ENCODE measurements around the gene ABCB10.
"Not testable (repeated sequence)": the region's sequence is repeated elsewhere in the genome, so short reads cannot be mapped to it uniquely, and the experiment has no call there.

Gene ABCB10

DNA sequence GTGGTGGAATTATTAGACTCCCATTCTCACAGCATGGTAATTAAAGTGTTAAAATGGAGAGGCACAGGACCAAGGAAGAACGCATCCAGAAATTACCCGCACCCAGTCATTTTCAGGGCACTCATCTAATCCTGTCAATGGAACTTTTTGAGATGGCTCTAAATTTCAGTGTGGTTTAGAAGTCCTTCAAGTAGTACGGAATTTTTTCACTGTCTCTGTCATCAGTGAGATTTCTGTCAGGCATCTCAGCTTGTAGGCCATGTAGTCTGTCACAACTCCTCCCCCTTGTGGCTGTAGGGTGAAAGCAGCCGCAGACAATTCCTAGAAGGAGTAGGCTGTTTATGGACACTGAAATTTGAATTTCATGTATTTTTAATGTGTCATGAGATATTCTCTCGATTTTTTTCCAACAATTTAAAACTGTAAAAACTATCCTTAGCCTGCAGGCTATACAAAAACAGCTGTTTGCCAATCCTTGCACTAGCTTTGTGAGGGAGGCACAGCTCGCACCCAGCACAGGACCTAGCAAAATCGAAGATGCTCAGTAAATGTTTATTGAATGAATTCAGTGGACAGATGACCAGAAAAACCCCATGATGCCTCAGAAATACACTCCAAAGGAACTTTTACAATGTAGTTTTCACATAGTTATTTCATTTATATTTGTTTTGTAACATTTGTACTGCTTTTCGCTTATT, 43.8 kb downstream of the ABCB10 start:
- DNase-seq (ENCODE audit: low read depth) = peak; percentile 75
- no peak overlapping the region for H3K4me3 ChIP-seq (ENCODE audit: low read depth, low read length)
- TF ChIP-seq, protein P1, sequence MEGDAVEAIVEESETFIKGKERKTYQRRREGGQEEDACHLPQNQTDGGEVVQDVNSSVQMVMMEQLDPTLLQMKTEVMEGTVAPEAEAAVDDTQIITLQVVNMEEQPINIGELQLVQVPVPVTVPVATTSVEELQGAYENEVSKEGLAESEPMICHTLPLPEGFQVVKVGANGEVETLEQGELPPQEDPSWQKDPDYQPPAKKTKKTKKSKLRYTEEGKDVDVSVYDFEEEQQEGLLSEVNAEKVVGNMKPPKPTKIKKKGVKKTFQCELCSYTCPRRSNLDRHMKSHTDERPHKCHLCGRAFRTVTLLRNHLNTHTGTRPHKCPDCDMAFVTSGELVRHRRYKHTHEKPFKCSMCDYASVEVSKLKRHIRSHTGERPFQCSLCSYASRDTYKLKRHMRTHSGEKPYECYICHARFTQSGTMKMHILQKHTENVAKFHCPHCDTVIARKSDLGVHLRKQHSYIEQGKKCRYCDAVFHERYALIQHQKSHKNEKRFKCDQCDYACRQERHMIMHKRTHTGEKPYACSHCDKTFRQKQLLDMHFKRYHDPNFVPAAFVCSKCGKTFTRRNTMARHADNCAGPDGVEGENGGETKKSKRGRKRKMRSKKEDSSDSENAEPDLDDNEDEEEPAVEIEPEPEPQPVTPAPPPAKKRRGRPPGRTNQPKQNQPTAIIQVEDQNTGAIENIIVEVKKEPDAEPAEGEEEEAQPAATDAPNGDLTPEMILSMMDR (IDR thresholded peaks at IDR 0.05; ENCODE audit: low read depth, low read length) = peak; percentile 93
- TF ChIP-seq MYC (IDR thresholded peaks at IDR 0.05; ENCODE audit: low read depth, low read length) = no peak
- TF ChIP-seq, protein P2, sequence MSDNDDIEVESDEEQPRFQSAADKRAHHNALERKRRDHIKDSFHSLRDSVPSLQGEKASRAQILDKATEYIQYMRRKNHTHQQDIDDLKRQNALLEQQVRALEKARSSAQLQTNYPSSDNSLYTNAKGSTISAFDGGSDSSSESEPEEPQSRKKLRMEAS (IDR thresholded peaks at IDR 0.05; ENCODE audit: low read depth, low read length) = no peak
- no peak for TF ChIP-seq POLR2A (IDR thresholded peaks at IDR 0.05; ENCODE audit: extremely low read depth, insufficient read length)

DNA sequence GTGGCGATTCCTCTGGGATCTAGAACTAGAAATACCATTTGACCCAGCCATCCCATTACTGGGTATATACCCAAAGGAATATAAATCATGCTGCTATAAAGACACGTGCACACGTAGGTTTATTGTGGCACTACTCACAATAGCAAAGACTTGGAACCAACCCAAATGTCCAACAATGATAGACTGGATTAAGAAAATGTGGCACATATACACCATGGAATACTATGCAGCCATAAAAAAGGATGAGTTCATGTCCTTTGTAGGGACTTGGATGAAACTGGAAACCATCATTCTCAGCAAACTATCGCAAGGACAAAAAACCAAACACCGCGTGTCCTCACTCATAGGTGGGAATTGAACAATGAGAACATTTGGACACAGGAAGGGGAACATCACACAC, 46.9 kb downstream of the ABCB10 start:
- H3K4me3 ChIP-seq (ENCODE audit: low read depth, low read length); DNase-seq (ENCODE audit: low read depth): not testable (repeated sequence)

DNA sequence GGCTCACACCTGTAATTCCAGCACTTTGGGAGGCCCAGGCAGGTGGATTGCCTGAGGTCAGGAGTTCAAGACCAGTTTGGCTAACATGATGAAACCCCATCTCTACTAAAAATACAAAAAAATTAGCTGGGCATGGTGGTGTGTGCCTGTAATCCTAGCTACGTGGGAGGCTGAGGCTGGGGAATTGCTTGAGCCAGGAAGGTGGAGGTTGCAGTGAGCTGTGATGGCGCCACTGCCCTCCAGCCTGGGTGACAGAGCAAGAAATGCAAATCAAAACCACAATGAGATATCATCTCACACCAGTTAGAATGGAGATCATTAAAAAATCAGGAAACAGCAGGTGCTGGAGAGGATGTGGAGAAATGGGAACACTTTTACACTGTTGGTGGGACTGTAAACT, 47.3 kb downstream of the ABCB10 start:
- not testable (repeated sequence) for H3K4me3 ChIP-seq (ENCODE audit: low read depth, low read length)

DNA sequence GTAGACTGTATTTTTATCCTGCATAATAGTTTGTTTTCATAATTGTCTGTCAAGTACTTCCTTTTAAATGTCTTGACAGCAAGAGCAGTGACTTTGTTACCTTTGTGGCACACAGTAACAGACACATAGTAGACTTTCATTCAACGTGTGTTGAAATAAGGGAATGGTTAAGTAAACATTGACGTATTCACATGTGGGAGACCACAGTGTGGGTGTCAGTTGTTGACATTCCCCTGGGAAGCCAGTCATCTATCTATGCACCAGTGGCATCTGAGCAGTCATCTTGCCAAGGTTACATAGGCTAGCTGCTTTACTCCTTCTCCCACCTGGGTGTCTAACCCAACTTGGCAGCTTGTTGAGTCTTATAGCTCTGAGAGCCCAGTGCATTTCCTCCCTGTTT, 48.9 kb downstream of the ABCB10 start:
- no peak for TF ChIP-seq MYC (IDR thresholded peaks at IDR 0.05; ENCODE audit: low read depth, low read length)
- TF ChIP-seq, protein P2 (IDR thresholded peaks at IDR 0.05; ENCODE audit: low read depth, low read length) = no peak
- TF ChIP-seq, protein P1 (IDR thresholded peaks at IDR 0.05; ENCODE audit: low read depth, low read length) = no peak
- TF ChIP-seq POLR2A (IDR thresholded peaks at IDR 0.05; ENCODE audit: extremely low read depth, insufficient read length) = no peak
- DNase-seq (ENCODE audit: low read depth) = peak; percentile 84
- H3K4me3 ChIP-seq (ENCODE audit: low read depth, low read length) = no peak overlapping the region

More for the DNA sequence above, 47.3 kb downstream of the ABCB10 start:
- peak; percentile 55 for DNase-seq (ENCODE audit: low read depth)

DNA sequence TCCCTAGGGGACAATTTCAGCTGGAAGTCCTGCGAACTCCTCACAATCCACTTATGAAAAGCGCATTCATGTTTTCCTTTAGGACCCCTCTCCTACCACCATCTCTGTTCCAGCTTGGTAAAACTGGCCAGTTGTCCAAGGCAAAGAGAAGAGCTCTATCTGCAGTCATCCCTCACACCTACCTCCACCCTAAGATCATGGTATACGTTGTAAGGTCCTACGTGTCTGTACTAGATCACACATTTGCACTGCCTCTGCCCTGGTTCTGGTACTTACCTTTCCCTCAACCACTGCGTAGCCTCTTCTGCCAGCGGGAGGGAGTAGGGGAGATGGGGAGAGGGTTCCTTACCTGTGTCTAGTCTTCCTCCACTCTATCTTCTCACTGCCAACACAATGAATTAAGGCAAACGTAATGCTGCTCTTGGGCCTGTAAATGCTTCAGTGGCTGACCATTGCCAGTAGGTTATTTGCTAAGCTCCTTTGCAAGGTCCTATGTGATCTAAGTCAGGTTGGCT, 49.6 kb downstream of the ABCB10 start:
- peak; percentile 14 for DNase-seq (ENCODE audit: low read depth)
- H3K4me3 ChIP-seq (ENCODE audit: low read depth, low read length) = peak overlapping the region; percentile 84
- no peak for TF ChIP-seq POLR2A (IDR thresholded peaks at IDR 0.05; ENCODE audit: extremely low read depth, insufficient read length)
- TF ChIP-seq, protein P1 (IDR thresholded peaks at IDR 0.05; ENCODE audit: low read depth, low read length) = no peak
- TF ChIP-seq, protein P2 (IDR thresholded peaks at IDR 0.05; ENCODE audit: low read depth, low read length) = no peak
- no peak for TF ChIP-seq MYC (IDR thresholded peaks at IDR 0.05; ENCODE audit: low read depth, low read length)

DNA sequence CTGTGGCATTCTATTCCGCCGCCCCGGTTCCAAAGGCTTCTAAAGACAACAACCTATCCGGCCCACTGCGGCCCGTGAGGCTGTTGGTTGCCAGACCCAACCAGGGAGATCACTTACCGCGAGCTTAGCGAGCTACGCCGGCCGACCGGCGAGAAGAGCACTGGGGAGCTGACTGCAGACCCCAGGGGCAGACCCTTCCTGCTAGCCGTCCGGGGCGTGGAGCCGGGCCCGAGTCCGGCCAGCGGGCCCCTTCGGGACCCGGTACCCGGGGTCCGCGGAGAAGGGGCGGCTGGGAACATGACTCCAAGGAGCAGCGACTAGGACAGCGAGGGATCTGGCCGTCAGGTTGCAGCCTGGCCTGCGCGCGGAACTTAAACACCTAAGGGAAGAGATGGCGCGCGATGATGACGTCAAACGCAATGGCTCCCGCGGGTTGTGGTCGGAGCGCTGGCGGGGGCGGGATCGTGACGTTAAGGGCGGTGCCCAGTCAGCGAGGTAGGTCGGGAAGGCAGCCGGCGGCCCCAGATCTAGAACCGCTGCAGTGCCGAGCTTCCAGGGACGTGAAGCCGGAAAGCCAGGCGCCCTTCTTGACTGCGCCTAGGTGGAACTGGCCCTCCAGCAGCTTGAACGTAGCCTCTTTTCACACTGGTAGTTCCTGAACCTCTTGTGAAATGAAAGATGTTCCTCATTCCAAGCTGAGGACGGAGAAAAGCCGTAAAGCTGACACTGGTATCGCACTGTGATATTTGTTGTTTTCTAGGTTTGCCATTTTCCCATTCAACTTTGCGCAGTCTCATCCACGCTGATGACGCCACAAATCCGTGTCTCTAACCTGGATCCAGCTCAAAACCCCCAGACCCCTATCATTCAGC, 50.3 kb downstream of the ABCB10 start, which contains the start of gene NUP133:
Gene NUP133, minus strand, starts transcription at position 391 of the 872 bp plus-strand sequence. Its CDS starts 92 bp downstream, at position 299.
- TF ChIP-seq MYC (IDR thresholded peaks at IDR 0.05; ENCODE audit: low read depth, low read length) = peak; percentile 60
- TF ChIP-seq, protein P2 (IDR thresholded peaks at IDR 0.05; ENCODE audit: low read depth, low read length) = no peak; the same call in 1 of the 2 replicates
- peak; percentile 87 for TF ChIP-seq POLR2A (IDR thresholded peaks at IDR 0.05; ENCODE audit: extremely low read depth, insufficient read length)
- DNase-seq (ENCODE audit: low read depth) = peak; percentile 98

DNA sequence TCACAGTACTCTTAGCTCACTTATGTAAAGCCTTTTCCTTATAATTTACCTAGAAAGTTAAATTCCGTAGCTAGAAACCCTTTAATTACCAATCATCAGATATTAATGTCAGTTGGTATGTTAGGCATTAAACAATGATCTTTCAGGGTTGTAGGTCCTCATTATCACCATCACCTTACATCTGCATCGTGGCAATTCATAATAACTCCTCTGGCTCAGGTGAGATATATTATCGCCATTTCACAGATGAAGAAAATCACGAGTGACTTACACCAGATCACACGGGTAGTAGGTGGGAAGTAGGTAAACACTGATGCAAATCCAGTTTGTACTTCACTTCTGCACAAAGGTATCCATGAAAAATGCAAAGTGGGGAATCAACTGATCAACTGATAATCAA, 51.0 kb downstream of the ABCB10 start:
- no peak for DNase-seq (ENCODE audit: low read depth)
- H3K4me3 ChIP-seq (ENCODE audit: low read depth, low read length) = peak overlapping the region; percentile 84
- TF ChIP-seq, protein P1 (IDR thresholded peaks at IDR 0.05; ENCODE audit: low read depth, low read length) = no peak
- TF ChIP-seq MYC (IDR thresholded peaks at IDR 0.05; ENCODE audit: low read depth, low read length) = no peak
- TF ChIP-seq, protein P2 (IDR thresholded peaks at IDR 0.05; ENCODE audit: low read depth, low read length) = no peak
- TF ChIP-seq POLR2A (IDR thresholded peaks at IDR 0.05; ENCODE audit: extremely low read depth, insufficient read length) = no peak

More for the DNA sequence above, 50.3 kb downstream of the ABCB10 start, which contains the start of gene NUP133:
- peak within 1 kb of the TSS; percentile 84 for H3K4me3 ChIP-seq (ENCODE audit: low read depth, low read length)

All from NB4 (cell line).